Mesenchymal stem cell (in vitro differentiated cells and primary cell): ENCODE results near the gene GALNT18.

Experiments
- DNase-seq: peaks from one replicate; pipeline ENCODE4 v3.0.0-alpha.2; 2013
- H2AFZ ChIP-seq: one replicate; pipeline ENCODE4 v1.6.1; 2013; ENCODE audit warnings: low read depth, mild to moderate bottlenecking, control low read depth, inconsistent platforms, low read length, moderate library complexity
- H2AK5ac ChIP-seq: 2 replicates; pipeline ENCODE4 v1.6.1; 2013; ENCODE audit warnings: low read length, moderate library complexity, mild to moderate bottlenecking, inconsistent platforms; ENCODE audit not compliant: severe bottlenecking
- H2BK120ac ChIP-seq: one replicate; pipeline ENCODE4 v1.6.1; 2013; ENCODE audit warnings: low read depth, mild to moderate bottlenecking, inconsistent platforms, low read length, moderate library complexity
- H2BK12ac ChIP-seq, 2 experiments: one replicate each; pipeline ENCODE4 v1.6.1; 2013; ENCODE audit warnings: inconsistent platforms in 2 of 2, low read length in 2 of 2, mild to moderate bottlenecking in 2 of 2, moderate library complexity in 2 of 2, control low read depth in 1 of 2
- H2BK15ac ChIP-seq: one replicate; pipeline ENCODE4 v1.6.1; 2013; ENCODE audit warnings: mild to moderate bottlenecking, low read depth, inconsistent platforms; ENCODE audit not compliant: poor library complexity, severe bottlenecking
- H2BK5ac ChIP-seq: 2 replicates; pipeline ENCODE4 v1.6.1; 2013; ENCODE audit warnings: low read depth, mild to moderate bottlenecking, low read length, control low read depth, inconsistent platforms; ENCODE audit not compliant: poor library complexity, severe bottlenecking
- H3K14ac ChIP-seq, 2 experiments: one replicate each; pipeline ENCODE4 v1.6.1; 2013; ENCODE audit warnings: inconsistent platforms in 2 of 2, low read length in 2 of 2, control low read depth in 1 of 2, mild to moderate bottlenecking in 1 of 2, moderate library complexity in 1 of 2
- H3K18ac ChIP-seq, 2 experiments: one replicate each; pipeline ENCODE4 v1.6.1; 2013; ENCODE audit warnings: inconsistent platforms in 2 of 2, low read length in 2 of 2, control low read depth in 1 of 2, low read depth in 1 of 2, mild to moderate bottlenecking in 1 of 2
- H3K23ac ChIP-seq, 2 experiments: one replicate each; pipeline ENCODE4 v1.6.1; 2013; ENCODE audit warnings: inconsistent platforms in 2 of 2, low read length in 2 of 2, mild to moderate bottlenecking in 2 of 2, moderate library complexity in 2 of 2, control low read depth in 1 of 2
- H3K27ac ChIP-seq: 2 replicates; pipeline ENCODE4 v1.5.1; 2013; ENCODE audit warnings: mild to moderate bottlenecking, moderate library complexity, low read length, control low read depth, inconsistent platforms; ENCODE audit not compliant: poor library complexity, severe bottlenecking
- H3K27me3 ChIP-seq, 2 experiments: 2 replicates each; pipeline versions ENCODE4 v1.6.1 to v1.7.0; 2013; ENCODE audit warnings: low read length in 2 of 2, mild to moderate bottlenecking in 2 of 2, moderate library complexity in 2 of 2, control low read depth in 1 of 2, inconsistent platforms in 1 of 2; ENCODE audit not compliant: control insufficient read depth in 1 of 2, insufficient read depth in 1 of 2
- H3K36me3 ChIP-seq, 2 experiments: 2 replicates each; pipeline versions ENCODE4 v1.6.1 to v1.7.0; 2013; ENCODE audit warnings: low read length in 2 of 2, control low read depth in 1 of 2, inconsistent platforms in 1 of 2, low read depth in 1 of 2, mild to moderate bottlenecking in 1 of 2; ENCODE audit not compliant: insufficient read depth in 2 of 2, control insufficient read depth in 1 of 2
- H3K4ac ChIP-seq, 2 experiments: one replicate each; pipeline ENCODE4 v1.6.1; 2013; ENCODE audit warnings: inconsistent platforms in 2 of 2, low read length in 2 of 2, mild to moderate bottlenecking in 2 of 2, moderate library complexity in 2 of 2, control low read depth in 1 of 2, low read depth in 1 of 2
- H3K4me1 ChIP-seq: 2 replicates; pipeline ENCODE4 v1.6.1; 2013; ENCODE audit warnings: low read depth, low read length, control low read depth; ENCODE audit not compliant: control insufficient read depth, insufficient read depth
- H3K4me2 ChIP-seq: 2 replicates; pipeline ENCODE4 v1.6.1; 2013; ENCODE audit warnings: low read length, mild to moderate bottlenecking, inconsistent platforms; ENCODE audit not compliant: poor library complexity, severe bottlenecking
- H3K4me3 ChIP-seq, 2 experiments: 2 replicates each; pipeline versions ENCODE4 v1.5.1 to v1.7.0; 2013; ENCODE audit warnings: low read length in 2 of 2, mild to moderate bottlenecking in 2 of 2, control low read depth in 1 of 2, low read depth in 1 of 2; ENCODE audit not compliant: insufficient read depth in 1 of 2
- H3K79me1 ChIP-seq: replicated peaks from 2 replicates; pipeline ENCODE4 v1.6.1; 2013; ENCODE audit warnings: mild to moderate bottlenecking, control low read depth, low read length, inconsistent platforms; ENCODE audit not compliant: poor library complexity, severe bottlenecking
- H3K9ac ChIP-seq: 2 replicates; pipeline ENCODE4 v1.7.0; 2013; ENCODE audit warnings: mild to moderate bottlenecking, low read length, moderate library complexity
- H3K9me3 ChIP-seq: 2 replicates; pipeline ENCODE4 v1.7.0; 2013; ENCODE audit warnings: mild to moderate bottlenecking, low read length; ENCODE audit not compliant: control insufficient read depth
- H4K8ac ChIP-seq: one replicate; pipeline ENCODE4 v1.6.1; 2013; ENCODE audit warnings: inconsistent platforms, mild to moderate bottlenecking, low read length, moderate library complexity
- H4K91ac ChIP-seq: one replicate; pipeline ENCODE4 v1.6.1; 2013; ENCODE audit warnings: mild to moderate bottlenecking, low read length, inconsistent platforms
- WGBS: methylation state at CpG from one replicate; pipeline ENCODE4 v1.1.7; 2013; ENCODE audit warnings: mixed read lengths; 5-methylcytosine and 5-hydroxymethylcytosine counted together

GALNT18 gene

DNA sequence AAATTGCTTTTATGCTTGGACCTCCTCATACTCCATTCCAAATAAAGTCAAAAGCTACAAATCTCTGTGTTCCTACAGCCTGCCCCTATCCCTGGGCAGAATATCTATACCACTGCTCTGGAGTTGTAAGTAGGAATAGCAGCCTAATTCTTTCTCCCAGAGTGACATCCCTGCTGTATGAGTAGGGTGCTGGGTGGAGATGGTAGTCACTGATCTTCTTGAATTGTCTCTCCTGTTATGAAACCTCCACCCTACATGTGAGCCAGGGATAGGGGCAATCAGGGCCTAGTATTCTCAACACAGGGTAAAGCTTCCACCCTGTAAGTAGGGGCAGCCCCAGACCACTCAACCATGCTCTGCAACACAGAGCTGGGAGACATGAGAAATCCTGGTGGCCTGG, 19.8 kb downstream of the GALNT18 start:
- no peak for DNase-seq
- no peak overlapping the region for H2BK5ac ChIP-seq
- no peak overlapping the region for H2BK15ac ChIP-seq
- H2BK12ac ChIP-seq: no peak overlapping the region
- no peak overlapping the region for H3K4me3 ChIP-seq
- H3K18ac ChIP-seq: no peak overlapping the region
- H3K23ac ChIP-seq: no peak overlapping the region
- no peak overlapping the region for H3K4ac ChIP-seq
- H4K91ac ChIP-seq: no peak overlapping the region
- no peak overlapping the region for H3K27ac ChIP-seq
- H3K9me3 ChIP-seq: peaks cover 5% of the 10 kb centered on the region
- H3K27me3 ChIP-seq: peaks cover 12 to 23% of the 10 kb centered on the region in 2 experiments
- no peak overlapping the region for H2AK5ac ChIP-seq
- no peak overlapping the region for H2BK120ac ChIP-seq
- no peak overlapping the region for H4K8ac ChIP-seq
- H3K4me2 ChIP-seq: no peak overlapping the region
- H3K79me1 ChIP-seq: no peaks in the 10 kb centered on the region
- no peaks in the 10 kb centered on the region for H3K36me3 ChIP-seq
- no peak overlapping the region for H3K14ac ChIP-seq
- no peak overlapping the region for H2AFZ ChIP-seq
- H3K4me1 ChIP-seq: no peaks in the 10 kb centered on the region
- H3K9ac ChIP-seq: no peak overlapping the region

DNA sequence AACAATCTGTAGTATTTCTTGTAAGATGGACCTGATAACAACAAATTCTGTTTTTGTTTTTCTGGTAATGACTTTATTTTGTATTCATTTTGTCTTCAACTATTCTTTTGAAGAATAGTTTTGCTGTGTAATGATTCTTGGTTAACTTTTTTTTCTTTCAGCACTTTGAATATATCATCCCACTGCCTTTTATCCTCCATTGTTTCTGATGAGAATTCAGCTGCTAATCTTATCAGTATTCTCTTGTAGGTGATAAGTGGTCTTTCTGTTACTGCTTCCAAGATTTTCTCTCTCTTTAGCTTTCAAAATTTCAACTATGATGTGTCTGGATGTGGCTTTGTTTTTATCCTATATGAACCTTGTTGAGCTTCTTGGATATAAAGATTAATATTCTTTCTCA, 21.5 kb downstream of the GALNT18 start:
- DNase-seq: no peak
- Histone ChIP-seq H2BK120ac (no peak overlapping the region), H4K8ac (no peak overlapping the region), H3K79me1 (no peaks in the 10 kb centered on the region), H3K18ac (no peak overlapping the region), H3K4me3 (no peak overlapping the region), H2AFZ (no peak overlapping the region), H3K27ac (no peak overlapping the region), H2BK12ac (no peak overlapping the region), H3K27me3 (peaks cover 10 to 14% of the 10 kb centered on the region in 2 experiments), H3K4ac (no peak overlapping the region), H2BK15ac (no peak overlapping the region), H3K23ac (no peak overlapping the region), H2AK5ac (no peak overlapping the region), H2BK5ac (no peak overlapping the region), H3K4me2 (no peak overlapping the region), H3K9me3 (peaks cover 5% of the 10 kb centered on the region), H3K14ac (no peak overlapping the region), H3K36me3 (no peaks in the 10 kb centered on the region), H3K9ac (no peak overlapping the region), H3K4me1 (no peaks in the 10 kb centered on the region), H4K91ac (no peak overlapping the region)

DNA sequence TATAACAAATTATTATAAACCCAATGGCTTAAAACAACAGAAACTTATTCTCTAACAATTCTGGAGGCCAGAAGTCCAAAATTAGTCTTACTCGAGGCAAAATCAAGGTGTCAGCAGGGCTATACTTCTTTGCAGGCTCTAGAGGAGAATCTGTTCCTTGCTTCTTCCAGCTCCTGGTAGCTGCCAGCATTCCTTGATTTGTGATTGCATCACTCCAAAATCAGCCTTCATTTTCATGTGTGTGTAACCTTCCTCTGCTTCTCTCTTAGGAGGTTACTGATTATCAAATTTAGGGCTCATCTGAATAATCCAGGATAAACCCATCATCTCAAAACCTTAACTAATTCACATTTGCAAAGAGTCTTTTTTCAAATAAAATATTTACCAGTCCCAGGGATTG, 23.6 kb downstream of the GALNT18 start:
- no peak overlapping the region for H4K8ac ChIP-seq

DNA sequence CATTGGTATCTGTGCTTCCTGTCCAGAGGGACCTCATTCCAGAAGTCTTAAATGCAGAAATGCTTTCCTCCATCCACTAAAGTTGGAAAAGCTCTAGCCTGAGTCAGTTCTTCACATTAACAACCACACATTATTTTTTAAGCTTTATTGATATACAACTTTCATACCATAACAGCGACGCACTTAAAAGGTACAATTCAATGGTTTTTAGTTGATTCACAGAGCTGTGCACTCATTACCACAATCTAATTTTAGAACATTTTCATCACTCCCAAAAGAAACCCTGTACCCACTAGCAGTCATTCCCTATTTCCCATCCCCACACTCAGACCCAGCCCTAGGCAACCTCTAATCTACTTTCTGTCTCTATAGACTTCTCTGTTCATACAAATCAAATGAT, 27.6 kb downstream of the GALNT18 start:
- no peak overlapping the region for H4K91ac ChIP-seq
- no peak overlapping the region for H3K27ac ChIP-seq

More for the DNA sequence above, 23.6 kb downstream of the GALNT18 start:
- H3K36me3 ChIP-seq: no peaks in the 10 kb centered on the region
- H2BK120ac ChIP-seq: no peak overlapping the region
- peaks cover 0 to 4% of the 10 kb centered on the region in 2 experiments for H3K27me3 ChIP-seq
- no peak for DNase-seq
- WGBS: 95% methylated on average over 1 of the region's 1 CpG
- H4K91ac ChIP-seq: no peak overlapping the region
- peaks cover 5% of the 10 kb centered on the region for H3K9me3 ChIP-seq
- H3K4ac ChIP-seq: no peak overlapping the region
- H3K18ac ChIP-seq: no peak overlapping the region
- no peak overlapping the region for H2BK15ac ChIP-seq
- H3K9ac ChIP-seq: no peak overlapping the region
- H3K4me3 ChIP-seq: no peak overlapping the region
- no peaks in the 10 kb centered on the region for H3K79me1 ChIP-seq
- H3K4me1 ChIP-seq: no peaks in the 10 kb centered on the region
- H3K27ac ChIP-seq: no peak overlapping the region
- H3K14ac ChIP-seq: no peak overlapping the region
- H2AK5ac ChIP-seq: no peak overlapping the region
- H3K23ac ChIP-seq: no peak overlapping the region
- H2BK12ac ChIP-seq: no peak overlapping the region
- H2AFZ ChIP-seq: no peak overlapping the region
- H3K4me2 ChIP-seq: no peak overlapping the region
- no peak overlapping the region for H2BK5ac ChIP-seq

More for the DNA sequence above, 27.6 kb downstream of the GALNT18 start:
- H2BK15ac ChIP-seq: no peak overlapping the region
- H2BK120ac ChIP-seq: no peak overlapping the region
- peaks cover 4 to 11% of the 10 kb centered on the region in 2 experiments for H3K27me3 ChIP-seq
- no peak overlapping the region for H3K4ac ChIP-seq
- no peak overlapping the region for H4K8ac ChIP-seq
- H2BK5ac ChIP-seq: no peak overlapping the region
- H3K23ac ChIP-seq: no peak overlapping the region
- H3K4me1 ChIP-seq: no peaks in the 10 kb centered on the region
- no peaks in the 10 kb centered on the region for H3K9me3 ChIP-seq
- no peak overlapping the region for H3K4me2 ChIP-seq
- no peak overlapping the region for H3K18ac ChIP-seq
- H2AK5ac ChIP-seq: no peak overlapping the region
- H3K4me3 ChIP-seq: no peak overlapping the region
- no peaks in the 10 kb centered on the region for H3K36me3 ChIP-seq
- H2AFZ ChIP-seq: no peak overlapping the region
- H3K79me1 ChIP-seq: no peaks in the 10 kb centered on the region
- 95% methylated on average over 2 of the region's 2 CpGs for WGBS
- no peak overlapping the region for H3K9ac ChIP-seq
- no peak for DNase-seq
- no peak overlapping the region for H3K14ac ChIP-seq
- no peak overlapping the region for H2BK12ac ChIP-seq
